HG03460 (cell line): ENCODE measurements around the gene FXYD6.
"Not testable (repeated sequence)": the region's sequence is repeated elsewhere in the genome, so short reads cannot be mapped to it uniquely, and the experiment has no call there.

ENCODE experiments used
- ATAC-seq: cut with Tn5 transposase; IDR thresholded peaks from one replicate; pipeline ENCODE4 v1.9.1; 2021; ENCODE audit not compliant: unreplicated experiment

Gene FXYD6, protein sequence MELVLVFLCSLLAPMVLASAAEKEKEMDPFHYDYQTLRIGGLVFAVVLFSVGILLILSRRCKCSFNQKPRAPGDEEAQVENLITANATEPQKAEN

DNA sequence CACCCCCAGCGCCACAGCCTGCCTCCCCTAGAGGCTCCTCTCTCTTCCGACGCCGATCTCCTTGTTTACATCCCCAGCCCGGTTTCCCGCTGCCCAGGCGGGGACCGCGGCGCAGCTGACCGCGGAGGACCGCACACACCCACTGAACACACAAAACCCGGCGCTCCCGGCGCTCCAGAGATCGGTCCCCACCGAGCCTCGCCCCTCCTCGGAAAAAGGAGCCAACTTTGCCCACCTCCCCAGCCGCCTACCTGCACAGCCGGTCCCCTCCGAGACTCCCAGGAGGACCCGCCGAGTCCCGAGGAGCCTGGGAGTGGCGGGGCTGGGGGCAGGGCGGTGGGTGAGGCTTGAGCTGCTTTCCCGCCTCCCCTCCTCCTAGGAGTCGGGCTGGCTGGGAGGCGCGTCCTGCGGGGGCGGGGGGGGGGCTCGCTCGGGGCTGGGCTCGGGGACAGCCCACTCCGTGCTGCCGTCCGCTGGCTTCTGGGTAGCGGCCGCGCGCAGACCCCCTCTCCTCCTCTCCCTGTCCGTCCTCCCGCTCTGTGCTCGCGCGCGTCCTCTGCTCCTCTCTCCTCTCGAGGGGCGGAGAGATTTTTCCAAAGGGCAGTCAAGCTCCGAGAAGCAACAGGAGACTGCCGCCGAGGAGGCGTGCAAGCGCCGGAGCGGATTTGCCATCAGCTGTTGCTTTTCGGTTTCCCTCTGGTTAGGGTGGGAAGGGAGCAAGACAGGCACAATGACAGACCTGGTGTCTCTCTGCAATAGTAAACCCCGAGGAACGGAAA lies at the start of gene FXYD6:
FXYD6 (minus strand) TSS at position 318 of the 779 bp plus-strand sequence. CDS start 33,882 bp downstream, outside the sequence.
- ATAC-seq, result no peak

GRCh38 chr11:117926166-117926565 lies 49.7 kb upstream of the FXYD6 start:
- not testable (repeated sequence) for ATAC-seq

- no peak for ATAC-seq
Measured at GRCh38 chr11:117925198-117925925, 48.9 kb upstream of the FXYD6 start.

DNA sequence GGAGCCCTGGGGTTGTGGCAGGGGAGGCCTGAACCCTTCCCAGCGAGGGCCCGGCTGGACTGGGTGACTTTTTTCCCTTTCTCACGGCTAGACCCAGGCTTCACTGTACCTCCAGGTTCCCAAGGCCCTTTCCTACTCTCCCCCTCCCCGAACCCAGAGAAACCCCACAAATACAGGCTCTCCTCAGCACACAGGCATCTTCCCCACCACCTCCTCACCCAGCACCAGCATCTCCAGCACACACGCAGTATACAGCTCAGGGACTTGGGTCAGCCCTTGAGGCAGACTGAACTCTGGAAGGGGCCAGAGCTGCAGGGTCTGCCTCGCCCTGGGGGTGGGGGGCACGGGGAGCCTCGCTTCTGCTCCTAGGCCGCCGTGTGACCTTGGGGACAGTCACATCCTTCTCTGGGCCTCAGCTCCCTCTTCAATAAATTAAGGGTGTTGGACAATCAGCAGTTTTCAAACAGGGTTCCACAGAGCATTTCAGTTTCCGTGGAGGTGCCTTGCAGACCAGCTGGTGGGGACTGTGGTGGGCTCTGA lies 48.2 kb upstream of the FXYD6 start:
- ATAC-seq, result no peak

DNA sequence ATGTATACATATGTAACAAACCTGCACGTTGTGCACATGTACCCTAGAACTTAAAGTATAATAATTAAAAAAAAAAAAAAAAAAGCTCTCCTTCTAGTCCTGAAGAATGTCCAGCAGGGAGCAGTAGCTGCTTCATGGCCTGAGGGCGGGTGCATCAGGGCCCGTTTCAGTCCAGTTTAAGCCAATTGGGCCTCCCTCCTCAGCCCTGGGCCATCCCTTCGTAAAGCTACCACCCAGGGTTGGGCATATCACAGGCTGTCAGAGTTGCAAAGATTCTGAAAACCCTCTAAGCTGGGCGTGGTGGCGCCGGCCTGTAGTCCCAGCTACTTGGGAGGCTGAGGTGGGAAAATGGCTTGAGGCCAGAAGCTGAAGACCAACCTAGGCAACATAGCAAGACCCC lies 47.3 kb upstream of the FXYD6 start:
- no peak for ATAC-seq

DNA sequence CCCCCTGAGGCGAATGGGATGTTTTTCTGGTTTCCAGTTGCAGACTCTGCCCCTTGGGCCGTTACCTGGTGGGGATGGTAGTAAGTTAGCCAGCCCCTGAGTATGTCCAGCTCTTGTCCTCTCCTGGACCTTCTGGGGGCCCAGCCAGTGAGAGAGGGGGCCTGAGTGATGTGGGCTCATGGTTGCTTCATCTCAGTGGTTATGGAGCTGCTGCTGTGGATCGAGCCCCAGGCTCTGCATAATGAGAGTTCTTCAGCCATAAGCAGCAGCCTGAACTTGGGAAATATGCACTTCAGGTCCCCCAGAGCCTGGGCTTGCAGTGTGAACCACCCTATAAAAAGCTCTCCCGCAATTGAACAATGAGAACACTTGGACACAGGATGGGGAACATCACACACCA lies 46.8 kb upstream of the FXYD6 start:
- ATAC-seq, result no peak

DNA sequence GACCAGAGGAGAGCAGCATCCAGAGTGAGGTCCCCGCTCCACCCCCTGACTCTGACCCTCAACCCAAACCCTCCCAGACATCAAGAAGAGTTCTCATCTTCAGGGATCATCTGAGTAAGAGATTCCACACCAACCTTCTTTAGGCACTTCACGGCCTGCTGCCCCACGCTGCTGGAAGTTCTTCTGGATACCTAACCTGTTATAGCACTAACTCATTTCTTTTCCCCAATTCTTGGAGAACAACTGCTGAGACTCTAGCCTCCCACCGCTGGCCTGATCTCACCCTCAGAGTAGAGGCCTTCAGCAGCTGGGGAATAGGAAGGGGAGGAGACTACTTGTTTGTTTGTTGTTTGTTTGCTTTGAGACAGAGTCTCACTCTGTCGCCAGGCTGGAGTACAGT lies 45.4 kb upstream of the FXYD6 start:
- ATAC-seq, result no peak

- no peak for ATAC-seq
Measured at GRCh38 chr11:117921456-117921855, 45.0 kb upstream of the FXYD6 start.

- ATAC-seq, result no peak
Measured at GRCh38 chr11:117919781-117920221, 43.3 kb upstream of the FXYD6 start.

- no peak for ATAC-seq
Measured at GRCh38 chr11:117919341-117919740, 42.9 kb upstream of the FXYD6 start.

DNA sequence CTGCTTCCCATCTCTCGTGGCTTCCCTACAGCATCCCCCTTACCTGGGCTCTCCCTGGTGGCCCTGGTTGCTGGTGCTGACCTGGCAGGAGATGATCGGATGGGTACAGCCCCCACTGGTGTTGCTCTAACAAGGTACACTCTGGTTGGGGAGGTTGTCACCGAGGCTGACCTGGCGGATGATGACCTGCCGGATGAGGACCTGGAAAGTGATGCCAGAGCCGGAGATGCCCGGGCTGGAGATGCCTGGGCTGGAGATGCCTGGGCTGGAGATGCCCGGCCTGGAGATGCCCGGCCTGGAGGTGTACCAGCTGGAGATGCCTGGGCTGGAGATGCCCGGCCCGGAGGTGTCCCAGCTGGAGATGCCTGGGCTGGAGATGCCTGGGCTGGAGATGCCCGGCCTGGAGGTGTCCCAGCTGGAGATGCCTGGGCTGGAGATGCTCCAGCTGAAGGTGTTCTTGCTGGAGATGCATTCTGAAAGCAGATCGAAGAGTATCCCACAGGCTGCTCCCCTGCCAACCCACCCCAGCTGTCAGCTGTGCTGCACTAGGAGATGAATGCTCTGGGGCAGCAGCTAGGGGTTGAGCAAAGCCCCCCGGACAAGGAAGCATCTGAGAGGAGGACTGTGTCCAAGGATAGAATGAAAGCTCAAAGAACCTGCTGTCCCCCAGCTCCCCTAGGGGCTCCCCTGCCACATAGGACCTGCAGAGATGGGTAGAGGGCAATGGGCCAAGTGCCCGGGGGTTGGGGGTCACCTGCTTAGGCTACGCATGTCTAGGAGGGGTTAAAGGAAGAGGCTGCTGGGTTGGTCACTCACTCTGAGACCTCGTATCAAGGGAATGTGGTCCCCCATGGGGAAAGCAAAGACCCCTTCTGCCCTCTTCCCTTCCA lies 42.2 kb upstream of the FXYD6 start:
- ATAC-seq, result no peak

DNA sequence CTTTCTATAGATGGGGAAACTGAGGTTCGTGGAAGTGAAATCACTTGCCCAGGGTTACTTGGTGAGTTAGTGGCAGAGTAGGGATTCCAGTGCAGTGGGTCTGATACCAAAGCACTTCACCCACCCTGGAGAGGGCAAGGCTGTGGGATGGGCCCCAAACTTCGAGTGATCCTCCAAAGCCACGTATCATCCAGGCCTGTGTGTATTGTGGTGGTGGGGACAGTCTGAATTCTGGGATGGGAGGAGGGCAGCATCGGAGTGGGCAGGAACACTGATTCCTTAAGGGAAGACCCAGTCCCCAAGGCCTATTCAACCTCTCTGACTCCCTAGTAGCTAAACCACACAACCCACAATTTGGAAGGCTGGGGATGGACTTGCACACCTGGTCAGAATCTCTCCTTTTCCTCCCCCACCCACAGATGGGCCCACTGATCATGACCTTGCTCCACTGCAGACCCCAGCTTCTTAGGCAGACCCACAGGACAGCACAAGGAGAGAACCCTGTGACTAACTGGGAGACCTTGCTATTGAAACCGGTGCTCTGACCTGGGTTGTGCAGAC lies 41.2 kb upstream of the FXYD6 start:
- no peak for ATAC-seq

- no peak for ATAC-seq
Measured at GRCh38 chr11:117916956-117917355, 40.5 kb upstream of the FXYD6 start.

DNA sequence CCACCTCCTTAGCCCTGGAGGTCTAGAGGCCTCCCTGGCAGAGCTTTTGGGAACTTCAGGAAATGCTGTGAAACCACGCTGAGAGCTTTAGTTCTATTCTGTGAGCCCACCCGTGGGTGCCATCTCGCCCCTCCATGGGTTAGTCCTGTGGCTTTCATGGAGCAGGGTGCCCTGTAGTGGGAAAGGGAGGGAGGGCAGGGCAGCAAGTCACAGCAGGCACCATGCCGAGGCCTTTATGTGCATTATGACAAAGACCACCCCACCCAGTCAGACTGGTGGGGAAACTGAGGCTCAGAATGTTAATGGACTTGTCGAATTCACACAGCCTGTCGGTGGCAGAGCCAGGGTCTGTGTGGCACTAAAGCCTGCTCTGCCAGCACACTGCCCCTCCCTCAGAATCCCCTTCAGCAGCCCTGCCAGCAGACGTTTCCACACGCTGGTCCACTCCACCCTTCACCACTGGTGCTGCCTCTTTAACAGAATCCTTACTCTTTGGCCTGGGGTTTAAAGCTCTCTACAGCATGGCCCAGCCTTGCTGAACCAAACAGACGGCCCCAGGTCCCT lies 39.3 kb upstream of the FXYD6 start:
- no peak for ATAC-seq

GRCh38 chr11:117914991-117915618 lies 38.6 kb upstream of the FXYD6 start:
- no peak for ATAC-seq

GRCh38 chr11:117914398-117914761 lies 37.9 kb upstream of the FXYD6 start:
- no peak for ATAC-seq

- ATAC-seq, result no peak
Measured at GRCh38 chr11:117913736-117914397, 37.4 kb upstream of the FXYD6 start.

GRCh38 chr11:117912497-117912896 lies 36.0 kb upstream of the FXYD6 start:
- no peak for ATAC-seq

DNA sequence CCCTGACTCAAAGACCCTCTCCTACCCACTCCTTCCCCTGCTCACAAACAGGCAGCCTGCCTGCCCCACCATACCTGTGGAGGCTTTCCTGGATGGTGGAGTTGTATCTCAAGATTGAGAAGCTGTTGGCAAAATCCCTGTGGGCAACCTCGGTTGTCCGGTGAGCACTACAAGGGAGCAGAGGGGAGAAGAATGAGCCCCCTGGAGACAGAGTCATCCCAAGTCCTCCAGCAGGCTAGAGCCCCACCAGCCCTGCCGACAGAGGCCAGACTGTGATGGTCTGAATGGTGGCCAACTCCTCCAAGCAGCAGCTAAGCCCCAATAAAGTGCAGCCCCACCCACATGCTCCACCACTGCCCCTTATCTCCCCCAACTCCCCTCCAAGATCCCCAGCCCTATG lies 35.2 kb upstream of the FXYD6 start:
- ATAC-seq, result no peak
